SK-N-SH treated with all-trans-retinoic acid at 6 μM for 48 hours (cell line): ENCODE measurements around the gene TRIM45.

ENCODE experiments used
- ATAC-seq: fragments of 200-7000 bp; cut with Tn5 transposase; 3 replicates; pipeline ENCODE4 v1.9.1; 2020; ENCODE audit warnings: mild to moderate bottlenecking, moderate library complexity
- ARNTL ChIP-seq: fragments of 450-650 bp; formaldehyde crosslinking; IDR thresholded peaks from 2 replicates; pipeline ENCODE4 v1.5.0; 2020; ENCODE audit warnings: low read depth, mild to moderate bottlenecking, moderate library complexity, borderline replicate concordance
- BACH2 ChIP-seq: fragments of 250-450 bp; sonication (Bioruptor Pico); IDR thresholded peaks from 2 replicates; pipeline ENCODE4 v1.9.0; 2021; ENCODE audit warnings: mild to moderate bottlenecking, borderline replicate concordance
- CSDC2 ChIP-seq: fragments of 250-450 bp; sonication (Bioruptor Pico); IDR thresholded peaks from 2 replicates; pipeline ENCODE4 v1.5.0; 2020; ENCODE audit warnings: mild to moderate bottlenecking, moderate library complexity
- ESRRG ChIP-seq: fragments of 250-450 bp; sonication (Bioruptor Pico); IDR thresholded peaks from 2 replicates; pipeline ENCODE4 v1.6.1; 2021; ENCODE audit warnings: mild to moderate bottlenecking
- GLIS3 ChIP-seq: fragments of 250-450 bp; sonication (Bioruptor Pico); IDR thresholded peaks from 2 replicates; pipeline ENCODE4 v1.5.0; 2020; ENCODE audit warnings: mild to moderate bottlenecking, moderate library complexity
- ISL1 ChIP-seq: fragments of 250-450 bp; sonication (Bioruptor Pico); IDR thresholded peaks from 2 replicates; pipeline ENCODE4 v2.1.2; 2022; ENCODE audit warnings: mild to moderate bottlenecking, moderate library complexity
- OSR1 ChIP-seq: fragments of 250-450 bp; sonication (Bioruptor Pico); IDR thresholded peaks from 2 replicates; pipeline ENCODE4 v1.8.0; 2022; ENCODE audit warnings: moderate library complexity, mild to moderate bottlenecking, inconsistent platforms
- PATZ1 ChIP-seq: fragments of 250-450 bp; sonication (Bioruptor Pico); IDR thresholded peaks from 2 replicates; pipeline ENCODE4 v1.8.0; 2020; ENCODE audit warnings: mild to moderate bottlenecking, moderate library complexity, borderline replicate concordance
- PPARA ChIP-seq: fragments of 250-450 bp; sonication (Bioruptor Pico); IDR thresholded peaks from 2 replicates; pipeline ENCODE4 v1.5.0; 2020; ENCODE audit warnings: mild to moderate bottlenecking, borderline replicate concordance
- RARB ChIP-seq: fragments of 250-450 bp; sonication (Bioruptor Pico); IDR thresholded peaks from 2 replicates; pipeline ENCODE4 v1.8.0; 2021; ENCODE audit warnings: mild to moderate bottlenecking, moderate library complexity
- SNAI2 ChIP-seq: fragments of 250-450 bp; sonication (Bioruptor Pico); IDR thresholded peaks from 2 replicates; pipeline ENCODE4 v1.5.0; 2020; ENCODE audit warnings: mild to moderate bottlenecking, moderate library complexity
- TCF4 ChIP-seq: fragments of 250-450 bp; sonication (Bioruptor Pico); IDR thresholded peaks from 2 replicates; pipeline ENCODE4 v1.8.0; 2021; ENCODE audit warnings: mild to moderate bottlenecking, moderate library complexity, borderline replicate concordance
- TOX ChIP-seq: fragments of 250-450 bp; sonication (Bioruptor Pico); IDR thresholded peaks from 2 replicates; pipeline ENCODE4 v1.8.0; 2021; ENCODE audit warnings: mild to moderate bottlenecking, moderate library complexity, borderline replicate concordance
- ZC3H10 ChIP-seq: fragments of 250-450 bp; sonication (Bioruptor Pico); IDR thresholded peaks from 2 replicates; pipeline ENCODE4 v1.5.1; 2021; ENCODE audit warnings: mild to moderate bottlenecking, moderate library complexity
- ZFP3 ChIP-seq: fragments of 250-450 bp; sonication (Bioruptor Pico); IDR thresholded peaks from 2 replicates; pipeline ENCODE4 v1.5.0; 2020; ENCODE audit warnings: mild to moderate bottlenecking, moderate library complexity
- ZFP30 ChIP-seq: fragments of 450-650 bp; formaldehyde crosslinking; IDR thresholded peaks from 2 replicates; pipeline ENCODE4 v1.5.0; 2022; ENCODE audit warnings: mild to moderate bottlenecking, moderate library complexity
- ZNF70 ChIP-seq: fragments of 450-650 bp; formaldehyde crosslinking; IDR thresholded peaks from 2 replicates; pipeline ENCODE4 v1.5.0; 2020; ENCODE audit warnings: mild to moderate bottlenecking, moderate library complexity
- ZNF8 ChIP-seq: fragments of 450-650 bp; formaldehyde crosslinking; IDR thresholded peaks from 2 replicates; pipeline ENCODE4 v1.5.0; 2020; ENCODE audit warnings: mild to moderate bottlenecking, moderate library complexity
- TF ChIP-seq, protein P1 (sequence below): fragments of 250-450 bp; sonication (Bioruptor Pico); IDR thresholded peaks from 2 replicates; pipeline ENCODE4 v1.5.0; 2020; ENCODE audit warnings: mild to moderate bottlenecking, moderate library complexity
- TF ChIP-seq, protein P2 (sequence below): fragments of 250-450 bp; sonication (Bioruptor Pico); IDR thresholded peaks from 2 replicates; pipeline ENCODE4 v1.5.1; 2021; ENCODE audit warnings: mild to moderate bottlenecking, moderate library complexity
- TF ChIP-seq, protein P3 (sequence below): fragments of 250-450 bp; sonication (Bioruptor Pico); IDR thresholded peaks from 2 replicates; pipeline ENCODE4 v1.5.1; 2020; ENCODE audit warnings: low read depth, mild to moderate bottlenecking, moderate library complexity
- TF ChIP-seq, protein P4 (sequence below): fragments of 250-450 bp; sonication (Bioruptor Pico); IDR thresholded peaks from 2 replicates; pipeline ENCODE4 v1.8.0; 2021; ENCODE audit warnings: low read depth, mild to moderate bottlenecking, moderate library complexity, borderline replicate concordance

The TRIM45 gene

DNA sequence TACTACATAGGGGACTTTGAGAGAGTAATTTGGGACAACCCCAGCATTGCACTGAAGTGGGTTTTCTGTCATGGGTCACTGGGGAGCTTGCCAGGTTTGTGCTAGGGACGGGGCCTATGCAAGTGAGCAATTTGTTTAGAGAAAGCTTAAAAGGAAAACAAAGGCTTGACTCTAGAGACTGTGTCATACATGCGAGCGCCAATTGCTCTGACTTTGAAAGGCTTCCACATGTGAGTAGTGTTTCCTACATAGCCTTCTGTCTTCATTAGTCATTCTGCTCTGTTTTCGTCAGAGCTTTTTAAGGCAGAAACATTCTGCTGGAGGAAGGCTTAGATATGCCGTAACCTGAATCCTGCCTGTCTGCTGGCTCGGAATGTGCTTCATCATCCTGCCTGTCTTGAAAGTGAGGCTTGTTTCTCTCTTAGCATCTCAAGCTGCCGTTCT, 28.4 kb downstream of the TRIM45 start:
- TF ChIP-seq ARNTL (CRISPR knock-in tag) (no peak), ZNF70 (no peak), ZC3H10 (CRISPR knock-in tag) (peak; percentile 36; the same call in 1 of the 2 replicates), ISL1 (CRISPR knock-in tag) (peak; percentile 21; the same call in 1 of the 2 replicates), CSDC2 (CRISPR knock-in tag) (no peak), SNAI2 (CRISPR knock-in tag) (no peak), OSR1 (no peak), PATZ1 (CRISPR knock-in tag) (no peak), RARB (no peak), BACH2 (CRISPR knock-in tag) (no peak), TCF4 (no peak), ZFP30 (CRISPR knock-in tag) (no peak), ZFP3 (CRISPR knock-in tag) (no peak), GLIS3 (CRISPR knock-in tag) (no peak), ESRRG (no peak), TOX (CRISPR knock-in tag) (peak; percentile 43; the same call in 1 of the 2 replicates)
- TF ChIP-seq, protein P1, sequence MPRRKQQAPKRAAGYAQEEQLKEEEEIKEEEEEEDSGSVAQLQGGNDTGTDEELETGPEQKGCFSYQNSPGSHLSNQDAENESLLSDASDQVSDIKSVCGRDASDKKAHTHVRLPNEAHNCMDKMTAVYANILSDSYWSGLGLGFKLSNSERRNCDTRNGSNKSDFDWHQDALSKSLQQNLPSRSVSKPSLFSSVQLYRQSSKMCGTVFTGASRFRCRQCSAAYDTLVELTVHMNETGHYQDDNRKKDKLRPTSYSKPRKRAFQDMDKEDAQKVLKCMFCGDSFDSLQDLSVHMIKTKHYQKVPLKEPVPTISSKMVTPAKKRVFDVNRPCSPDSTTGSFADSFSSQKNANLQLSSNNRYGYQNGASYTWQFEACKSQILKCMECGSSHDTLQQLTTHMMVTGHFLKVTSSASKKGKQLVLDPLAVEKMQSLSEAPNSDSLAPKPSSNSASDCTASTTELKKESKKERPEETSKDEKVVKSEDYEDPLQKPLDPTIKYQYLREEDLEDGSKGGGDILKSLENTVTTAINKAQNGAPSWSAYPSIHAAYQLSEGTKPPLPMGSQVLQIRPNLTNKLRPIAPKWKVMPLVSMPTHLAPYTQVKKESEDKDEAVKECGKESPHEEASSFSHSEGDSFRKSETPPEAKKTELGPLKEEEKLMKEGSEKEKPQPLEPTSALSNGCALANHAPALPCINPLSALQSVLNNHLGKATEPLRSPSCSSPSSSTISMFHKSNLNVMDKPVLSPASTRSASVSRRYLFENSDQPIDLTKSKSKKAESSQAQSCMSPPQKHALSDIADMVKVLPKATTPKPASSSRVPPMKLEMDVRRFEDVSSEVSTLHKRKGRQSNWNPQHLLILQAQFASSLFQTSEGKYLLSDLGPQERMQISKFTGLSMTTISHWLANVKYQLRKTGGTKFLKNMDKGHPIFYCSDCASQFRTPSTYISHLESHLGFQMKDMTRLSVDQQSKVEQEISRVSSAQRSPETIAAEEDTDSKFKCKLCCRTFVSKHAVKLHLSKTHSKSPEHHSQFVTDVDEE (CRISPR knock-in tag), result no peak
- TF ChIP-seq, protein P2, sequence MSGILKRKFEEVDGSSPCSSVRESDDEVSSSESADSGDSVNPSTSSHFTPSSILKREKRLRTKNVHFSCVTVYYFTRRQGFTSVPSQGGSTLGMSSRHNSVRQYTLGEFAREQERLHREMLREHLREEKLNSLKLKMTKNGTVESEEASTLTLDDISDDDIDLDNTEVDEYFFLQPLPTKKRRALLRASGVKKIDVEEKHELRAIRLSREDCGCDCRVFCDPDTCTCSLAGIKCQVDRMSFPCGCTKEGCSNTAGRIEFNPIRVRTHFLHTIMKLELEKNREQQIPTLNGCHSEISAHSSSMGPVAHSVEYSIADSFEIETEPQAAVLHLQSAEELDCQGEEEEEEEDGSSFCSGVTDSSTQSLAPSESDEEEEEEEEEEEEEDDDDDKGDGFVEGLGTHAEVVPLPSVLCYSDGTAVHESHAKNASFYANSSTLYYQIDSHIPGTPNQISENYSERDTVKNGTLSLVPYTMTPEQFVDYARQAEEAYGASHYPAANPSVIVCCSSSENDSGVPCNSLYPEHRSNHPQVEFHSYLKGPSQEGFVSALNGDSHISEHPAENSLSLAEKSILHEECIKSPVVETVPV (CRISPR knock-in tag), result no peak
- TF ChIP-seq, protein P3, sequence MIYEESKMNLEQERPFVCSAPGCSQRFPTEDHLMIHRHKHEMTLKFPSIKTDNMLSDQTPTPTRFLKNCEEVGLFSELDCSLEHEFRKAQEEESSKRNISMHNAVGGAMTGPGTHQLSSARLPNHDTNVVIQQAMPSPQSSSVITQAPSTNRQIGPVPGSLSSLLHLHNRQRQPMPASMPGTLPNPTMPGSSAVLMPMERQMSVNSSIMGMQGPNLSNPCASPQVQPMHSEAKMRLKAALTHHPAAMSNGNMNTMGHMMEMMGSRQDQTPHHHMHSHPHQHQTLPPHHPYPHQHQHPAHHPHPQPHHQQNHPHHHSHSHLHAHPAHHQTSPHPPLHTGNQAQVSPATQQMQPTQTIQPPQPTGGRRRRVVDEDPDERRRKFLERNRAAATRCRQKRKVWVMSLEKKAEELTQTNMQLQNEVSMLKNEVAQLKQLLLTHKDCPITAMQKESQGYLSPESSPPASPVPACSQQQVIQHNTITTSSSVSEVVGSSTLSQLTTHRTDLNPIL (CRISPR knock-in tag), result no peak
- TF ChIP-seq, protein P4, sequence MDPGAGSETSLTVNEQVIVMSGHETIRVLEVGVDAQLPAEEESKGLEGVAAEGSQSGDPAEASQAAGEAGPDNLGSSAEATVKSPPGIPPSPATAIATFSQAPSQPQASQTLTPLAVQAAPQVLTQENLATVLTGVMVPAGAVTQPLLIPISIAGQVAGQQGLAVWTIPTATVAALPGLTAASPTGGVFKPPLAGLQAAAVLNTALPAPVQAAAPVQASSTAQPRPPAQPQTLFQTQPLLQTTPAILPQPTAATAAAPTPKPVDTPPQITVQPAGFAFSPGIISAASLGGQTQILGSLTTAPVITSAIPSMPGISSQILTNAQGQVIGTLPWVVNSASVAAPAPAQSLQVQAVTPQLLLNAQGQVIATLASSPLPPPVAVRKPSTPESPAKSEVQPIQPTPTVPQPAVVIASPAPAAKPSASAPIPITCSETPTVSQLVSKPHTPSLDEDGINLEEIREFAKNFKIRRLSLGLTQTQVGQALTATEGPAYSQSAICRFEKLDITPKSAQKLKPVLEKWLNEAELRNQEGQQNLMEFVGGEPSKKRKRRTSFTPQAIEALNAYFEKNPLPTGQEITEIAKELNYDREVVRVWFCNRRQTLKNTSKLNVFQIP (CRISPR knock-in tag), result no peak

DNA sequence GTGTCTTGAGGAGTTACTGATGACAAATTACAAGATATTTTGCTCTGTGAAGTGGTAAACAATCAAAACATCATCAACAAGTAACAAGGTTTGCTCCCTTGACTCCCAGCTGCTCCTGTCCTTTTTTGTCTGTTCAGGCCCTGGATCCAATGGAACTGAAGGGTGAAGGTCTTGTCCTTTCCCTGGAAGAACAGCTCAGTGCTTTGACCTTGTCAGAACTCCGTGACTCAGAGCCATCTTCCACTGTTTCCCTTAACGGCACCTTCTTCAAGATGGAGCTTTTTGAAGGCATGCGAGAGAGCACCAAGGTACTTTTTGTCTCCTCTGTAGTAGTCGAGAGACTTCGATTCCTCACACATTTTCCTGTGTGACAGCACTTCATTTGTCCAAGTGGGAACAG, 29.0 kb downstream of the TRIM45 start:
- no peak for TF ChIP-seq ZNF8
- no peak for TF ChIP-seq PPARA
- TF ChIP-seq BACH2 (CRISPR knock-in tag), result no peak
- no peak for ATAC-seq

More for the DNA sequence above, 28.4 kb downstream of the TRIM45 start:
- peak; percentile 92 for ATAC-seq

- ATAC-seq, result no peak
- TF ChIP-seq ARNTL (CRISPR knock-in tag) (no peak), PPARA (no peak), TOX (CRISPR knock-in tag) (no peak), ESRRG (no peak), RARB (no peak), SNAI2 (CRISPR knock-in tag) (no peak), ZC3H10 (CRISPR knock-in tag) (no peak), ISL1 (CRISPR knock-in tag) (no peak), PATZ1 (CRISPR knock-in tag) (no peak), ZFP3 (CRISPR knock-in tag) (no peak)
- TF ChIP-seq, protein P4 (CRISPR knock-in tag), result no peak
- TF ChIP-seq, protein P1 (CRISPR knock-in tag), result no peak
Measured at GRCh38 chr1:117089996-117090395, 31.6 kb downstream of the TRIM45 start.
